Frontal cortex (tissue), 4 donors: ENCODE data around the gene DYRK1A. TPM values are rescaled to one million over a fixed set of nuclear protein-coding genes. Genes with fewer than 3 reads are reported as not detected.
A peak's percentile ranks its signal among the peaks of the same experiment; 100 is the strongest.
"Not testable (repeated sequence)": the region's sequence is repeated elsewhere in the genome, so short reads cannot be mapped to it uniquely, and the experiment has no call there.

ENCODE experiments used
- DNase-seq, 2 donors: peaks; one replicate each; pipeline ENCODE4 v3.0.0; 2012; ENCODE audit warnings: low spot score in 2 of 2
- FAIRE-seq: peaks from 2 replicates; lab custom pipeline; 2012; peaks lifted over from hg19 to GRCh38; lab: Jason Lieb, UNC
- total RNA-seq: library from RNA; depleted of rRNA; stranded (reverse); fragments of >200 nt; gene quantifications from one replicate; pipeline ENCODE4 v1.2.3, GENCODE V29; 2014
- donor health status: control.
- donor health status: control.
- donor health status: control.

Gene DYRK1A
- total RNA-seq, 1 donor from 2014 or later, result 172 TPM

- FAIRE-seq, result no peak
- no peak for DNase-seq
Measured at GRCh38 chr21:37511848-37512247, 145.3 kb downstream of the DYRK1A start.

- FAIRE-seq, result no peak
- no peak for DNase-seq
Measured at GRCh38 chr21:37513383-37513782, 146.8 kb downstream of the DYRK1A start.

- DNase-seq (no peak), FAIRE-seq (no peak)
Measured at GRCh38 chr21:37514038-37514667, 147.6 kb downstream of the DYRK1A start.

- FAIRE-seq (no peak), DNase-seq (no peak)
Measured at GRCh38 chr21:37516998-37517397, 150.4 kb downstream of the DYRK1A start.

- FAIRE-seq (no peak), DNase-seq (peak in 1 of 2 donors; percentile 22)
Measured at GRCh38 chr21:37520801-37521200, 154.2 kb downstream of the DYRK1A start.

- FAIRE-seq (no peak), DNase-seq (no peak)
Measured at GRCh38 chr21:37521658-37522057, 155.1 kb downstream of the DYRK1A start.

- DNase-seq (no peak), FAIRE-seq (no peak)
Measured at GRCh38 chr21:37522641-37523295, 156.2 kb downstream of the DYRK1A start.

- not testable (repeated sequence) for DNase-seq, FAIRE-seq
Measured at GRCh38 chr21:37524944-37525343, 158.4 kb downstream of the DYRK1A start.

- DNase-seq, result no peak
- FAIRE-seq, result no peak
Measured at GRCh38 chr21:37525810-37526209, 159.2 kb downstream of the DYRK1A start.

GRCh38 chr21:37527103-37527502, 160.5 kb downstream of the DYRK1A start:
- FAIRE-seq (no peak), DNase-seq (no peak)

- no peak for FAIRE-seq
- no peak for DNase-seq
Measured at GRCh38 chr21:37527716-37528115, 161.1 kb downstream of the DYRK1A start.

- FAIRE-seq (no peak), DNase-seq (no peak)
Measured at GRCh38 chr21:37528150-37528937, 161.8 kb downstream of the DYRK1A start.

- DNase-seq (no peak), FAIRE-seq (no peak)
Measured at GRCh38 chr21:37529649-37530048, 163.1 kb downstream of the DYRK1A start.

- FAIRE-seq, result no peak
- no peak for DNase-seq
Measured at GRCh38 chr21:37530901-37531351, 164.4 kb downstream of the DYRK1A start.

GRCh38 chr21:37531431-37531932, 164.9 kb downstream of the DYRK1A start:
- DNase-seq (no peak), FAIRE-seq (no peak)

GRCh38 chr21:37532868-37533780, 166.6 kb downstream of the DYRK1A start:
- no peak for DNase-seq
- no peak for FAIRE-seq

GRCh38 chr21:37534431-37534830, 167.9 kb downstream of the DYRK1A start:
- DNase-seq, result no peak
- FAIRE-seq, result no peak

- no peak for DNase-seq
- no peak for FAIRE-seq
Measured at GRCh38 chr21:37535130-37535529, 168.6 kb downstream of the DYRK1A start.

GRCh38 chr21:37535672-37536071, 169.1 kb downstream of the DYRK1A start:
- no peak for DNase-seq
- FAIRE-seq, result no peak
